Middle frontal gyrus (tissue), 1 donor: ENCODE measurements around the gene AHSP.
"Not testable (repeated sequence)": the region's sequence is repeated elsewhere in the genome, so short reads cannot be mapped to it uniquely, and the experiment has no call there.

Experiments used
- DNase-seq: peaks from one replicate; pipeline ENCODE4 v3.0.0-alpha.2; 2015; ENCODE audit warnings: low spot score; ENCODE audit errors: extremely low spot score

The AHSP gene, protein sequence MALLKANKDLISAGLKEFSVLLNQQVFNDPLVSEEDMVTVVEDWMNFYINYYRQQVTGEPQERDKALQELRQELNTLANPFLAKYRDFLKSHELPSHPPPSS

DNA sequence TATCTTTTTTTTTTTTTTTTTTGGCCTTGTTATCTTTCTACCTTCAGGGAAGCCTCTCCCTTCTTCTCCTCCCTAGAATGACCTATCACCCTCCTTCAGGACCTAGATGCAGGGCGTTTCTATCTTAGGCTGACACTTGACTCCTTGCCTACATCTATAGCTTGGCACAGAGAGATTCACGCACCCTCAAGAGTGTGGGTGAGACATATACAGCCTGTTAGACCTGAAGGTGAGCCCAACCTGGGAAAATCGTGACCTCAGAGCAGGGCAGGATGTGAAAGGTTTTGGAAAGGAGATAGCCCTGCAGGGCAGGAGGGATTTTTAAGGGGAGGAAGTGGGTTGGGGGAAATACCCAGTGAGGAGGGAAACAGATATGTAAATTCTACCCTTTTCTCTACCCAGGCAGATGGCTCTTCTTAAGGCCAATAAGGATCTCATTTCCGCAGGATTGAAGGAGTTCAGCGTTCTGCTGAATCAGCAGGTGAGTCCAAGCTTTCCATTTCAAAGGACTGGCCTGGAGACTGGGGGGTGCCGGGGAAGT, at the start of gene AHSP:
AHSP (plus strand) TSS at position 167 of the 541 bp plus-strand sequence; CDS start at position 407, 240 bp downstream.
- no peak for DNase-seq

DNA sequence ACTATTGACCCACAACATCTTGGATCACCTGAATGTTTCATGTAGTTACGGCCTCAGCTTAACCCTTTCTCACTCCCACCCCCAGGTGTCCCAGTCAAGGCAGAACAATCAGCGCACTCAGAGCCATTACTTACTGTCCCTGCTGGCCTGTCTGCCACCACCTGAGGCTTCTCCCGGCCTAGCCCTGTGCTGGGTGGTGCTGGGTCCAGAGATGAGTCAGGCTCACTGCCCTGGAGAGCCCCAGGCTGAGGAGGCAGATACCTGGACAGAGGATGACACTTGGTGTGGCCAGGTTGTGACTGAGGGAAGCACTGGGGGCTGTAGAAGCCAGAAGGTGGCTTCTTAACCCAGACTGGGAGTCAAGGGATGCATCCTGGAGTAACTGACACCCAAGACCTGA, 48.7 kb upstream of the AHSP start:
- no peak for DNase-seq

DNA sequence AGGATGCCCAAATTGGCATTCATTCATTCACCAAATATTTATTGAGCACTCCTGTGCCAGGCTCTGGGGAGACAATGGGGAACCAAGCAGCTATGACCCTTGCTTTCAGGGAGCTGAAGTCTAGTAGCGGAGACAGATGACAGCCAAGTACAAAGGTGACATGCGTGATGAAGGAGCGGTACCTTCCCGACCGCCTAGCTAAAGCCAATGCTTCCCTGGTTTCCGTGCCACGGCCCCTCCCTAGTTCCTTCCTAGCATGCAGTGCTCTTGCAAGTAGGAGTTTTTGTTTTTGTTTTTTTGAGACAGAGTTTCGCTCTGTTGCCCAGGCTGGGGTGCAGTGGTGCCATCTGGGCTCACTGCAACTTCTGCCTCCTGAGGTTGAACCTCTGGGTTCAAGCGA, 47.9 kb upstream of the AHSP start:
- DNase-seq, result no peak

DNA sequence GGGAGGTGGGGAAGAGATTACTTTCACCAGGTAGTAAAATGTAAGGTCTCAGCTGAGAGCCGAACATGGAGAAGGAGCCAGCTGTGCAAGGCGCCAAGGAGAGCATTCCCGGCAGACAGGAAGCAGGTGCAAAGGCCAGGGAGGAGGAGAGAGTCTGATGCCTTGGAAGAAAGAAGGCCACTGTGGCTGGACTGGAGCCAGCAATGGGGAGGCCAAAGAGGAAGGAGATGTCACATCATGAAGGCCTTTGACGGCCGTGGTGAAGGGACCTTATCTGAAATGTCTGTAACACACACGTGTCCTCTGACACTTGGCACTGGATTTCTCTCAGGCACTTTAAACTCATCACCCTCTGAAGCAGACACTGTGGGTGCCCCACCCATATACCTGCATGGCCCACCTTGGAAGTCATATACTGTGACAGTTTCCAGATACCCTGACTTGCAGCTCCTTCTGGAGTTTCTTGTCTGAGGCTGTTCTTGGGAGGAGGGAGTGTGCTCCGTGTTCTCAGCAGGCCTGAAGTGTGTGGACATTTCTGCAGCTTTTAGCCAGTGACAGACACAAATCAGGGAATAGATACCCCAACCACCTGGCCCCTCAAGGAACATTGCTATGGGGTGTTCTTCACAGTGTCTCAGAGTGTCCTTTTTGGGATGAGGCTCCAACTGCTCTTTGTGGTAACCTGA, 46.7 kb upstream of the AHSP start:
- no peak for DNase-seq

DNA sequence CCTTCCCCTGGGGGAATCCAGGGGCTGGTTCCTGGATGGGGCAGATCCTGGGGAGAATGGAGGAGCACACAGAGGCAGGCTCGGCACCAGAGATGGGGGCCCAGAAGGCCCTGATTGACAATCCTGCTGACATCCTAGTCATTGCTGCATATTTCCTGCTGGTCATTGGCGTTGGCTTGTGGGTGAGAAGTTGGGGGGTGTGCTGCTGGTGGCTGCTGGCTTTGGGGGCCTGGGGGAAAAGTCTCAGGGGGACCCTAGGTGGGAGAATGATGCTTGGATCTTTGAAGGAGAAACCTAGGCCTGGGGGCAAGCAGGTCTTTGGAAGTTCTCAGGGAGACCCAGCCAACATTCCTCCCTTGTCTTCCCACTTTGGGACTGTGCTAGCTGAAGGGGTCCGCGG, 44.6 kb upstream of the AHSP start, which contains the start of gene SLC5A2:
SLC5A2 (plus strand) TSS at position 43 of the 400 bp plus-strand sequence; CDS start at position 57, 14 bp downstream.
- no peak for DNase-seq

DNA sequence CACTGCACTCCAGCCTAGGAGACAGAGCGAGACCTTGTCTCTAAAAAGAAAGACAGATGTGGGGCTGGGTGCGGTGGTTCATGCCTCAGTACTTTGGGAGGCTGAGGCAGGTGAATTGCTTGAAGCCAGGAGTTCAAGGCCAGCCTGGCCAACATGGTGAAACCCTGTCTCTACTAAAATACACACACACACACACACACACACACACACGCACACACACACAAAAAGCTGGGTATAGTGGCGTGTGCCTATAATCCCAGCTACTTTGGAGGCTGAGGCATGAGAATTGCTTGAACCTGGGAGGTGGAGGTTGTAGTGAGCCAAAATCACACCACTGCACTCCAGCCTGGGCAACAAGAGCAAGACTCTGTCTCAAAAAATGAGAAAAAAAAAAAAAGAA, 43.7 kb upstream of the AHSP start:
- DNase-seq, result not testable (repeated sequence)

DNA sequence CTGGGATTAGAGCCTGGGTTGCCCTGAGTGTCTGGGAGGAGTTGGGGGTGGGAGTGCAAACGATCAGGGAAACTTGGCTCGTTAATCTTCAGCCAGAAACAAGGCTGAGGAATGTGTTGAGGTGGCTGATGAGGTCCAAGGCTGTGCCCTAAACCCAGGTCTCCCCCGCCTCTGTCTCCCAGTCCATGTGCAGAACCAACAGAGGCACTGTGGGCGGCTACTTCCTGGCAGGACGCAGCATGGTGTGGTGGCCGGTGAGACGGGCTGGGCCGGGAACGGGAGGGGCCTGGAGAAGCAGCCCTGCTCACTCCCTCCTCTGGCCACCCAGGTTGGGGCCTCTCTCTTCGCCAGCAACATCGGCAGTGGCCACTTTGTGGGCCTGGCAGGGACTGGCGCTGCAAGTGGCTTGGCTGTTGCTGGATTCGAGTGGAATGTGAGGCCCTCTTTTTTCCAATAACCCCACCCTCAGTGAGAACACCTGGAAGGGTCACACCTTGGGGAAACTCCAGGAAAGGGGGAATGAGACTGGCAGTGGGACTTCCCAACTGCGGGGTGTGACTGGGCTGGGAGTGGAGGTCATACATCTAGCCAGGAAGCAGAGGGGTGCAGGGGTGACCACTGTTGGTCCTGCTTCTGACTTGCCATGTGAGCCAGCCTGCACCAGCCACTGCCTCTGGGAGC, 43.1 kb upstream of the AHSP start:
- no peak for DNase-seq

DNA sequence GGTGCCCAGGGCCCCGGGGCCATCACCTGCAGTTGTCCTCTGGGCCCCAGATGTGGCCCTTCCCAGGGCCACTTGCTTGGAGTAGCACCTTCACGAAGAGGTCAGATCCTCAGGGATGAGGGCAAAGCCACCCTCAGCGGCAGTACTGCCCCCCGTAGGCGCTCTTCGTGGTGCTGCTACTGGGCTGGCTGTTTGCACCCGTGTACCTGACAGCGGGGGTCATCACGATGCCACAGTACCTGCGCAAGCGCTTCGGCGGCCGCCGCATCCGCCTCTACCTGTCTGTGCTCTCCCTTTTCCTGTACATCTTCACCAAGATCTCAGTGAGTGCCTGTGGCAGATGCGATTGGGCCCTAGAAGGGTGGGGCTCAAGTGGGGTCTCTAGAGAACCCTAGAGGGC, 42.1 kb upstream of the AHSP start:
- no peak for DNase-seq

DNA sequence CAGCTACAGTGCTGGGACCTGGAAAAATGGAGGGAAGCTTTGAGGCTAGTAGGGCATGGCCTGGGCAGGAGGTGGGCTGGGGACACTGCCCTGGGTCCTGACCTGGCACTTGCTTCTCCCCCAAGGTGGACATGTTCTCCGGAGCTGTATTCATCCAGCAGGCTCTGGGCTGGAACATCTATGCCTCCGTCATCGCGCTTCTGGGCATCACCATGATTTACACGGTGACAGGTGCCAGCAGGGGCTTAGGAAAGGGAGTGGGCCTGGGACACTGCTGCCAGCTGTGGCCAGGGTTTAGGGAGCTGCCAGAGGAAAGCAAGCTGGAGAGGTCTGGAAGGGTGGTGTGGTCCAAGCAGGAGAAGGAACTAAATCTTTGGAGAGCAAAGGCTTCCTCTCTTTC, 41.7 kb upstream of the AHSP start:
- no peak for DNase-seq

DNA sequence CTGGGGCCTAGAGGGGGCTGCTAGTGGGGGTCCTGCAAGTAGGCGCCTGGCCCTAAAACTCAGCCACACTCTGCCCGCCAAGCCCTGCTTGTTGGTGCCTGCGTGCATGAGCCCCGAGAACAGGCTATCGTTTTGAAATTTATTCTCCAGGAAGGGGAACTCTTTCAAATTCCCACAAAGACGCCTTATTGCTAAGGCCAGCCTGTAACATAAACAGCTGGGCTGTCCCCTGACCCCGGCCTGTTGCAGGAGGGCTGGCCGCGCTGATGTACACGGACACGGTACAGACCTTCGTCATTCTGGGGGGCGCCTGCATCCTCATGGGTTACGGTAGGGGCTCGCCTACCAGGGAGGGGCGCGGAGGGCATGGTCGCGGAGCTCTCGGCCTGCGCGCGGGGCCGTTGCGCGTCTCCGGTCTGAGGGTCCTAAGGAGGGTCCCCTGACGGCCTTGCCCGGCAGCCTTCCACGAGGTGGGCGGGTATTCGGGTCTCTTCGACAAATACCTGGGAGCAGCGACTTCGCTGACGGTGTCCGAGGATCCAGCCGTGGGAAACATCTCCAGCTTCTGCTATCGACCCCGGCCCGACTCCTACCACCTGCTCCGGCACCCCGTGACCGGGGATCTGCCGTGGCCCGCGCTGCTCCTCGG, 40.5 kb upstream of the AHSP start:
- DNase-seq, result no peak

DNA sequence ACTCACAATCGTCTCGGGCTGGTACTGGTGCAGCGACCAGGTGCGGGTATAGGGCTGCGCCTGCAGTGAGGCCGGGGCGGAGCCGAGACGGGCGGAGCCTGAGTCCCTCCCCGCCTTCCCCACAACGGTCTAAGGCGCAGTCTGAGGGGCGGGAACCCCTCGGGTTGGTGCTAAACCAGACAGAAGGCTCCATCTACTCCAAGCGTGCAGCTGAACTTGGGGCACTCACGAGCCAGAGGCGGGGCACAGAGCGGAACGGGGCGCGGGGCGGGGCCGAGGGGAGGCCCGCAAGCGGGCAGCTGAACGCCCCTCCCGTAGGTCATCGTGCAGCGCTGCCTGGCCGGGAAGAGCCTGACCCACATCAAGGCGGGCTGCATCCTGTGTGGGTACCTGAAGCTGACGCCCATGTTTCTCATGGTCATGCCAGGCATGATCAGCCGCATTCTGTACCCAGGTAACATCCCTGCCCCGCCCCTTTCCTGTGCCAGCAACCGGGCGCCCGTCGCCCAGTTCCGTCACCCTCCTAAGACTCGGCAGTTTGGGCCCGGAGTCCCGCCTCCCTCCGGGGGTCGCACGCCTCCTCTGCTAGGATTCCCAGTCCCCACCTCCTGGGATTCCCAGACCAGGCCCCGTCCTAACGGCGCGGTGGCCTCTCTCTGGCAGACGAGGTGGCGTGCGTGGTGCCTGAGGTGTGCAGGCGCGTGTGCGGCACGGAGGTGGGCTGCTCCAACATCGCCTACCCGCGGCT, 39.8 kb upstream of the AHSP start:
- no peak for DNase-seq

DNA sequence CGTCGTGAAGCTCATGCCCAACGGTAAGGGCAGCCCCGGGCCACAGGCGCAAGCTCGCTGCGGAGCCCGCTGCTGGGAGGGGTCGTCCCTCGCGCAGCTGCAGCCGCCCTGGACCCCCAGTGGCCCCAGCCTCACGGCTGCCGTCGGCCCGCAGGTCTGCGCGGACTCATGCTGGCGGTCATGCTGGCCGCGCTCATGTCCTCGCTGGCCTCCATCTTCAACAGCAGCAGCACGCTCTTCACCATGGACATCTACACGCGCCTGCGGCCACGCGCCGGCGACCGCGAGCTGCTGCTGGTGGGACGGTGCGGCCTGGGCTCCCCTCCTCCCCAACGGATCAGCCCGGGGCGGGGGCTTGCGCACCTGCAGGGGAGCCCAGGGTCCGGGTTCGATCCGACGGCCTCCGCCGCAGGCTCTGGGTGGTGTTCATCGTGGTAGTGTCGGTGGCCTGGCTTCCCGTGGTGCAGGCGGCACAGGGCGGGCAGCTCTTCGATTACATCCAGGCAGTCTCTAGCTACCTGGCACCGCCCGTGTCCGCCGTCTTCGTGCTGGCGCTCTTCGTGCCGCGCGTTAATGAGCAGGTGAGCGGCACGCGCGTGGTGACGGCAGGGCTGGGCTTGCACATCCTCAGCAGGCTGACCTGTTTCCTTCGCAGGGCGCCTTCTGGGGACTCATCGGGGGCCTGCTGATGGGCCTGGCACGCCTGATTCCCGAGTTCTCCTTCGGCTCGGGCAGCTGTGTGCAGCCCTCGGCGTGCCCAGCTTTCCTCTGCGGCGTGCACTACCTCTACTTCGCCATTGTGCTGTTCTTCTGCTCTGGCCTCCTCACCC, 39.0 kb upstream of the AHSP start:
- no peak for DNase-seq

DNA sequence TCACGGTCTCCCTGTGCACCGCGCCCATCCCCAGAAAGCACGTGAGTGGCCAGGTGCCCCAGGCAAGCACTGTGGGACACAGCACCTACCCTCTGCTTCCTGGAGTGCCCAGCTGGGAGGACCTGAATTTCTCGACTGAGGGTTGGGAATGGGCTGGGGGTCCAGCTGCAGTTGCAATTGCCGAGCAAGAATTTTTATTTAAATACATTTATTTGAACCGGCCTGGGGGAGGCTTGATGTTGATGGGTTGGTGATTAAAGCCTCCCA, 38.5 kb upstream of the AHSP start:
- DNase-seq, result no peak

DNA sequence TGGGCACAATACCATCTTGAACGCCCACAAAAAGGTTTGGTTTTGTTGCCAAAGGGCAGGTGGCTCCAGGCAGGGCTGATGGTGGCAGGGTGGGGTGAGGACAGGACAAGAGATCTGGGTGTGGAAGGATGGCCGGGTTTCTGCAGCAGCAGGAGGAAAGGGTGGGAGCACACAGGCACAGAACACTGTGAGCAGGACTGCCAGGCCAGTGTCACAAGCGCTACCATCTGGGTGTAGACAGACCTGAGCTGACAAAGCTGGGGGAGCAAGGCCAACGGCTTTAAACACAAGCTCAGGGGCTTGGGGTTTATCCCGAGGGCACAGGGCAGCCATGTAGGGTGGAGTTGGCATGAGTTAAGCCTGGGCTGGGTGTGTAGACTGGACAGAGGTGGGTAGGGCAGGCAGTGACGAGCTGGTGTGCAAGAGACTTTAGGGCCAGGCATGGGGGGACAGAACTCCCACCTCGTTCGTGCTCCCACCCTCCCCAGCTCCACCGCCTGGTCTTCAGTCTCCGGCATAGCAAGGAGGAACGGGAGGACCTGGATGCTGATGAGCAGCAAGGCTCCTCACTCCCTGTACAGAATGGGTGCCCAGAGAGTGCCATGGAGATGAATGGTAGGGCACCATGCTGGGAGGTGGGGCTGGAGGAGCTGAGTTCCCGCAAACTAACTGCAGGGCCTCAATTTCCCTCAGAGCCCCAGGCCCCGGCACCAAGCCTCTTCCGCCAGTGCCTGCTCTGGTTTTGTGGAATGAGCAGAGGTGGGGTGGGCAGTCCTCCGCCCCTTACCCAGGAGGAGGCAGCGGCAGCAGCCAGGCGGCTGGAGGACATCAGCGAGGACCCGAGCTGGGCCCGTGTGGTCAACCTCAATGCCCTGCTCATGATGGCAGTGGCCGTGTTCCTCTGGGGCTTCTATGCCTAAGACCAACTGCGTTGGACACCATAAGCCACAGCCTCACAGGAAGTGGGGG, 37.8 kb upstream of the AHSP start:
- DNase-seq, result no peak

DNA sequence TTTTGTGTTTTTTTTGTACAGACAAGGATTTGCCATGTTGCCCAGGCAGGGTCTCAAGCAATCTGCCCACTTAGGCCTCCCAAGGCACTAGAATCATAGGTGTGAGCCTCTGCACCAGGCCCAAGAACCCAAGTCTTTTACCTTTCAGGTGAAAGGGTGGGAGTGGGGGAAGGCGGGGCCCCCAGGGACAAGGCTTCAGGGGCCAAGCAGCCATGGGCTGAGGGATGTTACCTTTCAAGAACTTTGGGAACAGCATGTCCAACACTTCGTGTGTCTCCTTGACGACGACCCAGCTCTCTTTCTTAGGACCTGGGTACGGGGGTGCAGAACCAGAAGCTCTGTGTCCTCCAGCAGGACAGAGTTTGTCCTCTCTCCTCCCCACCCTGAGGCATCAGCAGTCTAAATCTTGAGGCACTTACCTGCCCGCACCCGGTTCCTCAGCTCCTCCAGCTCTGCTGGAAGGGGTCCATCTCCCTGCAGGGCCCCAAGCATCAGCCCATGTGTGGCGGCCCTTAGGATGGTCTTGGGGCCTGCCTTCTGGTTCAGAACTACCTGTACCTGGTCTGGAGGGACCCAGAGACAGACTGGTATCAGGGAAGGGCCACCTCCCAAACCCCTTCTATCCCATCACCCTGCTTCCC, 35.8 kb upstream of the AHSP start:
- DNase-seq, result no peak

DNA sequence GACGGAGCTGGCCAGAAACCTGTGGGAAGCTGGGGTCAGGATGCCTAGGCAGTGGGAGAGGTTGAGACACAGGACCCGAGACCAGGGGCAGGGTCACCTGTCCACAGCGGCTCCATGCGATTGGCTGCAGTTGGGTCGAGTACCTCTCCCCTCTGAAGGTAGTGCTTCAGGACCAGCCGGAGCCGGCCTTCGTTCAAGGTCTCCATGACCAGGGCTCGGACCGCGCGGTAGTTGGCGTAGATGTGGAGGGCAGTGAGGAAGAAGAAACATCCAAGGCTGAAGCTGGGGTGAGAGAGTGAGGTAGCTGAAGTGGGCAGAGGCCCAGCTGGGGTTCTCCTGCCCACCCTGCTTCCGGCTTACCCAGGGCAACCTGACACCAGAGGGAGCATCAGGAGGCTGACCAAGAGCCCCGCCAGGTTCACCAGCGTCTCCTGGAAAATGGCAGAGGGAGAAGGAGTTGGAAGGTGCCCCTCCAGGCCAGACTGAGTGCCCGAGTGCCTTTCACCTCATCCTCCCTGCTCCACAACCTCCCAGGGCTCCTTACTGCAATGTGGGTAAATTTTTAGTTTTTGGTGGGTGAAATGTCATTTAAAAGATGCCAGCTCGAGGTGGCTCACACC, 34.1 kb upstream of the AHSP start:
- no peak for DNase-seq

DNA sequence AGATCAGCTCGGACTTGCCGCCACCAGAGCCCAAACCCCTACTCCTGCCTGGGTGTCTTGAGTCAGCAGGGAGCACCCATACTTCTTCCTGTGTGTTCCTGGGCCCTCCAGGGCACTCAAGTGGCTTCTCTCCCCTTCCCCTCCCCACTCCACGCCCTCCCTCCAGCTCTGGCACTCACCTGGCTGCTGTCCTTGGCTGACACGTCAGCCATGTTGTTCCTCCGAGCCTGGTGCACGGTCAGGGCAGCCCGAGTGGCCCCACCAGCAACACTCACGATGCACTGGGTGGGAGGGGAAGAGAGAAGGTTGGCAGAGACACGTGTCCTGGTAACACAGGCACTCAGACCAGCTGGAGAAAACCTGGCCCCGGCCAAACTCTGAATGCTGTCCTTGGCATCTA, 31.0 kb upstream of the AHSP start:
- no peak for DNase-seq

DNA sequence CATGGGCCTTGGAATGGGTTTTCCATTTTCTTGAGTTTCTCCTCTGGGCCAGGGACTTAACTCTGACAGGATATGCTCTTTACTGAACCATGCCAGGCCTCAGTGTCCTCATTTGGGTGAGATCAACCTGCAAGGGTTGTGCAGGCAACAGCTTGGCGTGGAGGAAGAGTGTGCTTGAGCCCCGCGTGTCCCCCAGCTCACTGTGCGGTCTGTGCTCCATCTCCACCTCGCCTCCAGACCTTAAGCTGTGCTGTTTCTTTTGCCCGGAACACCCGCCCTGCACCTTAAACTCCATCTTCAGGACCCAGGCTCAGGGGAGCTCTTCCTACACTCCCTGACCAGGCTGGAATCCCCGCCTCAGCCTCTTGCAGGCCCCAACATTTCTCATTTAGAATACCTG, 29.2 kb upstream of the AHSP start:
- DNase-seq, result no peak

DNA sequence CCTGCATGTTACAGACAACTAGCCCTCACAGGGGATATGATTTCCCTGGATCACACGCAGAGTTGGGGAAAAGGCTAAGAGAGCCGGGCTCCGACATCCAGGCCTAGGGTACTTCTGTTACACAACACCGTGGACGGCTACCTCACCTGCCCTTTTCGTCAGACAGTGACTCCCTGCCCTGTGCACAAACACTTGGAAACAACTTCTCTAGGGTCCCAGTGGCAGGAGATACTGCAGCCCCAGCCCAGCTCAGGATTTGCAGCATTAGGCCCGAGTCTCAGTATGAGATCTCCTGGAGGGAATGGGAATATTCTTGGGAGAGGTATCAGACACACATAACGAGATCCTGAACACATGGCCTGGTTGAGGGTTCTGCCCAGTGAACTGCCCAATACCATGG, 27.8 kb upstream of the AHSP start:
- DNase-seq, result no peak
